Endodermal cell (in vitro differentiated cells): ENCODE measurements around the gene SLC17A8. TPM values are rescaled to one million over a fixed set of nuclear protein-coding genes. Genes with fewer than 3 reads are reported as not detected.

Experiments used
- DNase-seq: peaks from one replicate; pipeline ENCODE4 v3.0.0-alpha.2; 2017
- H3K27ac ChIP-seq: 2 replicates; pipeline ENCODE4 v1.5.1; 2013; ENCODE audit warnings: mild to moderate bottlenecking, low read depth, low read length, moderate library complexity
- H3K27me3 ChIP-seq: 2 replicates; pipeline ENCODE4 v1.6.1; 2013; ENCODE audit warnings: mild to moderate bottlenecking, low read length, moderate library complexity; ENCODE audit not compliant: insufficient read depth, control insufficient read depth, poor library complexity, severe bottlenecking
- H3K36me3 ChIP-seq: 2 replicates; pipeline ENCODE4 v1.7.0; 2013; ENCODE audit warnings: mild to moderate bottlenecking, low read length, moderate library complexity; ENCODE audit not compliant: control insufficient read depth, insufficient read depth
- H3K4me1 ChIP-seq: one replicate; pipeline ENCODE4 v1.7.0; 2013; ENCODE audit warnings: low read length; ENCODE audit not compliant: control insufficient read depth, insufficient read depth
- H3K4me3 ChIP-seq: 2 replicates; pipeline ENCODE4 v1.5.1; 2013; ENCODE audit warnings: mild to moderate bottlenecking, low read length, moderate library complexity
- H3K9ac ChIP-seq: 2 replicates; pipeline ENCODE4 v1.6.1; 2013; ENCODE audit warnings: mild to moderate bottlenecking, low read length, moderate library complexity; ENCODE audit not compliant: poor library complexity, severe bottlenecking; ENCODE audit errors: extremely low read depth
- H3K9me3 ChIP-seq: 2 replicates; pipeline ENCODE4 v1.6.1; 2013; ENCODE audit warnings: mild to moderate bottlenecking, low read length, moderate library complexity; ENCODE audit not compliant: control insufficient read depth
- H3K27ac Mint-ChIP-seq: 2 replicates; pipeline ENCODE4 v1.8.0; 2020; ENCODE audit warnings: mixed read lengths
- H3K27me3 Mint-ChIP-seq: 2 replicates; pipeline ENCODE4 v1.8.0; 2021; ENCODE audit warnings: mild to moderate bottlenecking, mixed read lengths; ENCODE audit not compliant: insufficient read depth
- H3K36me3 Mint-ChIP-seq: 2 replicates; pipeline ENCODE4 v1.8.0; 2020; ENCODE audit warnings: low read depth, mixed read lengths
- H3K4me1 Mint-ChIP-seq: 2 replicates; pipeline ENCODE4 v1.8.0; 2020; ENCODE audit warnings: mixed read lengths
- H3K4me3 Mint-ChIP-seq: 2 replicates; pipeline ENCODE4 v1.8.0; 2020; ENCODE audit warnings: mild to moderate bottlenecking, moderate library complexity, mixed read lengths
- H3K9me3 Mint-ChIP-seq: 2 replicates; pipeline ENCODE4 v1.8.0; 2020; ENCODE audit warnings: mild to moderate bottlenecking, mixed read lengths
- CTCF ChIP-seq: fragments of 200-600 bp; sonication (generic); conservative IDR thresholded peaks from 2 replicates; pipeline ENCODE4 v1.5.0; 2021; ENCODE audit warnings: antibody characterized with exemption, mild to moderate bottlenecking
- WGBS, 2 experiments: methylation state at CpG; one replicate each; pipeline versions ENCODE4 v1.1.5 to v1.1.7; 2013; ENCODE audit warnings: missing lambda C conversion rate in 2 of 2, mixed read lengths in 1 of 2; ENCODE audit not compliant: insufficient coverage in 1 of 2, insufficient read length in 1 of 2; 5-methylcytosine and 5-hydroxymethylcytosine counted together
- total RNA-seq, 2 donors: library from RNA; stranded (reverse); fragmentation: NEBNext Ultra II Directional in 1 of 2; extraction: Animal tissue kit (Norgen Biotek cat#: 25700) in 1 of 2; gene quantifications; 2 replicates in 1 of 2; 3 replicates in 1 of 2; pipeline ENCODE4 v1.2.1, GENCODE V29; 2021

Gene SLC17A8
- total RNA-seq, 2 donors from 2014 or later = 0.40 TPM; not detected in 1

GRCh38 chr12:100413001-100413400 is 56.1 kb downstream of the SLC17A8 start:
- H3K9me3 ChIP-seq = no peaks in the 10 kb centered on the region
- no peaks in the 10 kb centered on the region for H3K9me3 Mint-ChIP-seq
- no peak overlapping the region for H3K27ac ChIP-seq
- no peaks in the 10 kb centered on the region for H3K36me3 ChIP-seq
- no peak overlapping the region for H3K9ac ChIP-seq
- no peaks in the 10 kb centered on the region for H3K4me1 ChIP-seq
- no peaks in the 10 kb centered on the region for H3K36me3 Mint-ChIP-seq
- no peak for DNase-seq
- TF ChIP-seq CTCF = no peak
- H3K27me3 ChIP-seq = no peaks in the 10 kb centered on the region
- no peak overlapping the region for H3K4me3 Mint-ChIP-seq
- H3K27ac Mint-ChIP-seq = no peak overlapping the region
- H3K4me1 Mint-ChIP-seq = peaks cover 8% of the 10 kb centered on the region
- WGBS, 2 experiments = 94 to 100% methylated on average over 3 to 6 of the region's 6 CpGs
- H3K4me3 ChIP-seq = no peak overlapping the region
- no peaks in the 10 kb centered on the region for H3K27me3 Mint-ChIP-seq

DNA sequence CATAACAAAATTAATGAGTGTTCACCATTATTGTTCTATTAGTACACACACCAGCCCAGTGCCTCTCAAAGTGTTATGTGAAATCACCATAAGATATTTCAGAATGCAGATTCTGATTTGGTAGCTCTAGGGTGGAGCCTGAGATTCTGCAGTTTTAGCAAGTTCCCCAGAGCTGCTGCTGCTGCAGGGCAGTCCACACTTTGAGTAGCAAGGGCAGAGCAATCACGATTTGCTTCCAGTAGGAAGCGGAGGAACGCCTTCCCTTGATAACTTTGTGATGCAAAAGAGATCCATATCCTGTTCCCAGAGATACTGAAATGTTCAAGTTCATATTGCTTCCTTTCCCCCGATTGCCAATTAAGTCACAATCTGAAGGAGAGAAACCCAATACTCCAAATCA is 57.9 kb downstream of the SLC17A8 start:
- Mint-ChIP-seq H3K27ac (no peak overlapping the region), H3K4me1 (peaks cover 8% of the 10 kb centered on the region), H3K4me3 (no peak overlapping the region), H3K36me3 (no peaks in the 10 kb centered on the region), H3K27me3 (no peaks in the 10 kb centered on the region), H3K9me3 (no peaks in the 10 kb centered on the region)
- no peak for TF ChIP-seq CTCF
- no peaks in the 10 kb centered on the region for H3K36me3 ChIP-seq
- no peak overlapping the region for H3K9ac ChIP-seq
- H3K4me3 ChIP-seq = no peak overlapping the region
- peak; percentile 65 for DNase-seq
- 58 to 64% methylated on average over 2 to 4 of the region's 4 CpGs for WGBS, 2 experiments
- H3K27ac ChIP-seq = no peak overlapping the region
- no peaks in the 10 kb centered on the region for H3K27me3 ChIP-seq
- H3K9me3 ChIP-seq = no peaks in the 10 kb centered on the region
- H3K4me1 ChIP-seq = no peaks in the 10 kb centered on the region

DNA sequence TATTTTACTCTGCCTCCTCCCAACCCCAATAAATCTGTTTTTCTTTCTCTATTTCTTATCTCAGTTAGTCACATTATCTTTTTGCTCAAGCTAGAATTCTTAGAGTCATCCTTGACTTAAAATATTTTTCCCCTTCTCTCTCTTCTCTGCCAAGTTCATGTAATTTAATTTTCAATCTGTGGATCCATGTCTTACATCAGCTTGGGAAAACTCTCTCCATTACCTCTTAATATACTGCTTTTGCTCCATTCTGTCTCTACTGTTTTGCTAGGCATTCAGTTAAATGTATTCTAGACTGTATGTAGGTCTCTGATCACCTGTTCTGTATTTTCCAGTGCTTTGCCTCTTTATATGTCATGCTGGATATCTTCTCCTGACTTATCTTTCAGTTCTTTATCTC is 65.8 kb downstream of the SLC17A8 start:
- H3K4me1 Mint-ChIP-seq = peaks cover 4% of the 10 kb centered on the region
- TF ChIP-seq CTCF = no peak
- no peak overlapping the region for H3K27ac ChIP-seq
- no peaks in the 10 kb centered on the region for H3K27me3 Mint-ChIP-seq
- H3K4me3 Mint-ChIP-seq = no peak overlapping the region
- no peaks in the 10 kb centered on the region for H3K36me3 Mint-ChIP-seq
- no peak overlapping the region for H3K9ac ChIP-seq
- H3K9me3 ChIP-seq = peaks cover 11% of the 10 kb centered on the region
- no peaks in the 10 kb centered on the region for H3K4me1 ChIP-seq
- no peaks in the 10 kb centered on the region for H3K36me3 ChIP-seq
- H3K9me3 Mint-ChIP-seq = peaks cover 2% of the 10 kb centered on the region
- no peak overlapping the region for H3K27ac Mint-ChIP-seq
- no peaks in the 10 kb centered on the region for H3K27me3 ChIP-seq
- no peak overlapping the region for H3K4me3 ChIP-seq
- DNase-seq = no peak
